Hematopoietic multipotent progenitor cell treated with erythropoietin and hydrocortisone succinate and interleukin-3 and kit ligand, for 15 days (in vitro differentiated cells): Measurements from ENCODE around the gene C6orf62.
"Not testable (repeated sequence)": the region's sequence is repeated elsewhere in the genome, so short reads cannot be mapped to it uniquely, and the experiment has no call there.

ENCODE experiments used
- DNase-seq: peaks from one replicate; pipeline ENCODE4 v3.0.0-alpha.2; 2015; ENCODE audit warnings: low spot score

C6orf62 gene

GRCh38 chr6:24699521-24700359 is 19.2 kb downstream of the C6orf62 start:
- DNase-seq: no peak

GRCh38 chr6:24696097-24696496 is 22.9 kb downstream of the C6orf62 start:
- no peak for DNase-seq

GRCh38 chr6:24695635-24696034 is 23.3 kb downstream of the C6orf62 start:
- peak; percentile 69 for DNase-seq

- no peak for DNase-seq
Observed at GRCh38 chr6:24694198-24694597, 24.8 kb downstream of the C6orf62 start.

DNA sequence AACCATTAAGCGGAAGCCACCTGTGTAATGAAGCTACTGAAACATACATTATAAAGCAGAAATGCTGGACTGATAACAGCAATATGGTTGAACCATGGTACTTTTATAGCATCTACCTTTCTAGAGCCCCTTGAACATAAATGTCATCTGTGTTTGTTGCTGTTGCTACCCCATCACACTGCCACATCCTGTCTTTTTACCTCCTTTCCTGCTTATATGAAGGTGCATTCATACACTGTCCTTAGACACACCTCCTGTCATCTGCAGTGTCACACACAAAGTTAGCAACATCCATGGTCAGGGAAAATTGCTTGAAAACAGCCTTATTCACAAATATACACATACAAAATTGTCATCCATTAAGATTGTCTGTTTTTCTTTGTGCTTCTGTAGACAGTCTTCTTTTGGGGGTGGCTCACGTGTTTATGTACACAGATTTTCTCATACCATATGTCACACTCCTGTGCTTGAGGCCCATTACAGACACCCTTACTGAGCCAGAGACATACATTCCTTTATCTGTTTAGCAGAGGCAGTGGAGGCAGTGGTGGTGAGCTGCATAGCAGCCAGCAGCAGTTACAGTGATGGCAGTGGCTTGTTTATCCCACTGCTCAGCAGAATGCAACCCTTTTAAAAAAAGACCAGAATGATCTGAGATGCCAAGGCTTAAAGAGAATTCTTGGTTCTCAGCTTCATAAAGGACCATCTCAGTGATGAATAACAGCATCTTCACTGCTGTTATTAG is 25.9 kb downstream of the C6orf62 start:
- no peak for DNase-seq

DNA sequence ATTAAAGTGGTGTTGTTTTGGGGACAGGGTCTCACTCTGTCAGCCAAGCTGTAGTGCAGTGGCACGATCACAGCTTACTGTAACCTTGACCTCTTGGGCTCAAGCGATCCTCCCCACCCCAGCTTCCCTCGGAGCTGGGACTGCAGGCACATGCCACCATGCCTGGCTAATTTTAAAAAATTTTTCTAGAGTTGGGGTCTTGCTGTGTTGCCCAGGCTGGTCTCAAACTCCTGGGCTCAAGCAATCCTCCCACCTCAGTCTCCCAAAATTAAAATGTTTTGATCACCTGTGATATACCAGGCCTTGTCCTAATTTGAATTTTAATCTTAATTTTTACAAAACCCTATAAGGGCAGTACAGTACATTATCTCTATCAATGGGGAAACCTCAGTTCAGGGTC is 26.5 kb downstream of the C6orf62 start:
- DNase-seq: no peak

- no peak for DNase-seq
Observed at GRCh38 chr6:24692003-24692402, 27.0 kb downstream of the C6orf62 start.

- DNase-seq: no peak
Observed at GRCh38 chr6:24691550-24691949, 27.4 kb downstream of the C6orf62 start.

DNA sequence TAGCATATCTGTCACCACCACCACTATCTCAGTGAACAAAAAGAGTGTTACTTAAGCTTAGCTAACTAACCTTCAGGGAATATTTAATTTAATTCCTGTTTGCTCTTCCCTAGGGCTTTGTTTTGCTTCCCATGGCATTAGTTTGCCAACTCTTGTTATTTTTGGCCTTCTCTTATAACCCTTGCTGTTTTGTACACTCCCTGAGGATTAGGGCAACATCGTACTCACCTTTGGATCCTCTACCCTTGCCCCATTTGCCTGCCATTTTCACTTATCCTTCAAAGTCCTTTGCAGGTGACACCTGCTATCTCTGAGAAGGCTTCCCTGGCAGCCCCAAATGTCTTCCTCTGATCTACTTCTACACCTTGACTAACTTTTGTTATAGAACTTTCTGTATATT is 28.4 kb downstream of the C6orf62 start:
- no peak for DNase-seq

- DNase-seq: no peak
Observed at GRCh38 chr6:24689964-24690363, 29.0 kb downstream of the C6orf62 start.

DNA sequence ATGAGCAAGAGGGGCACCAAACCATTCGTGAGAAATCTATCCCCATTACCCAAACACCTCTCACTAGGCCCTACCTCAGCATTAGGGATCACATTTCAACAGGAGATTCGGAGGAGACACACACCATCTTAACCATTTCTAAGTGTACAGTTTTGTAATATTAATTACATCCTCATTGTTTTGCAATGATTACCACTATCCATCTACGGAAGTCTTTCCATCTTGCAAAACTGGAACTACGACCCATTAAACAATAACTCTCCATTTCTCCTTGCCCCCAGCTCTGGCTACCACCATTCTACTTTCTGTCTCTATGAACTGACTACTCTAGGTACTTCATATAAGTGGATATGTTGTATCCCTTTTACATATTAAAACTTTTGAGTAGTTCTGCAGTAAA is 32.0 kb downstream of the C6orf62 start:
- DNase-seq: no peak

- no peak for DNase-seq
Observed at GRCh38 chr6:24686408-24686807, 32.5 kb downstream of the C6orf62 start.

- no peak for DNase-seq
Observed at GRCh38 chr6:24683297-24684296, 35.4 kb downstream of the C6orf62 start.

DNA sequence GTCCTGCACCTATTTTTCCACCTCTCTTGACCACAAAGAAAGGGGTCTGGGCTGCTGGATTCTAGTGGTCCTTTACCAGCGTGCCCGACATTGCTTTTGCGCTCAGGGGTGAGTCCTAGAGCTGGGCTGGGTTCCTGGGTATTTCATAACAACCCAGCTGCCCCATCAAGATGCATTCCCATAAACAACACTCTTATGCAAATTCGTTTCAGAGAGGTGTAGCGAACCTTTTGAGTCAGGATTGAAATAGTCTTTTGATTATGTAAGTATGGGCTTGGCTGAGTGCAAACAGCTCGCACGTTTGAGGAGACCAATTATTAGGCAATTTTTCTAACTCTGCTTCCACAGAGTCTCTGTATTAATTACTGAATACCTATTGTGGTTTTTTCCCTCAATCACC is 38.4 kb downstream of the C6orf62 start:
- no peak for DNase-seq

GRCh38 chr6:24678792-24679352 is 40.1 kb downstream of the C6orf62 start:
- DNase-seq: not testable (repeated sequence)

- DNase-seq: no peak
Observed at GRCh38 chr6:24673625-24674024, 45.3 kb downstream of the C6orf62 start.

DNA sequence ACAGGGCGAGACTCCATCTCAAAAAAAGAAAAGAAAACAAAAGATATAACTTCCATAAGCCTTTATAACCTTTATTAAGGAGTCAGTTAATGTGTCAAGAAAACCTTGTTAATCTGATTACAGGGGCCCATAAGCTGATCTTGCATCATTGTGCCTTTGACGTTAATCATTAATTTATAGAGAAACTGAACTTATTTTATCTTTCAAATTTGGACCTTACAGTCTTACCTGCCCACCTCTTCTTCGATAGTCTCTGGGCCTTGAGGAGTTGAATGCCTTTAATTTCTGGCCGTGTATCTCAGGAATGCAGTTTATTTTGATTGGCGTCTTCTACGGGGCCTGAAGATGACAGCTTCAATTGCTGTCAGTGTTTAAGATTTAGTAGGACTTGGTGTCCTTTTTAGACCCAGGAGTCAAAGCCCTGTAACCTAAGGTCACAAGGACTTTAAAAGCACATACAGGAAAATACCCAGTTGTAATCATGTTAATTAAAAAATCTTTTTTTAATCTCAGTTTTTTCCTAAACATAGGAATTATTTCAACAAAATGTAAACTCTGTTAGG is 46.3 kb downstream of the C6orf62 start:
- no peak for DNase-seq

DNA sequence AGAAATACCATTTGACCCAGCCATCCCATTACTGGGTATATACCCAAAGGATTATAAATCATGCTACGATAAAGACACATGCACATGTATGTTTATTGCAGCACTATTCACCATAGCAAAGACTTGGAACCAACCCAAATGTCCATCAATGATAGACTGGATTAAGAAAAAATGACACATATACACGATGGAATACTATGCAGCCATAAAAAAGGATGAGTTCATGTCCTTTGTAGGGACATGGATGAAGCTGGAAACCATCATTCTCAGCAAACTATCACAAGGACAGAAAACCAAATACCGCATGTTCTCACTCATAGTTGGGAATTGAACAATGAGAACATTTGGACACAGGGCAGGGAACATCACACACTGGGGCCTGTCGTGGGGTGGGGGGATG is 47.9 kb downstream of the C6orf62 start:
- not testable (repeated sequence) for DNase-seq

DNA sequence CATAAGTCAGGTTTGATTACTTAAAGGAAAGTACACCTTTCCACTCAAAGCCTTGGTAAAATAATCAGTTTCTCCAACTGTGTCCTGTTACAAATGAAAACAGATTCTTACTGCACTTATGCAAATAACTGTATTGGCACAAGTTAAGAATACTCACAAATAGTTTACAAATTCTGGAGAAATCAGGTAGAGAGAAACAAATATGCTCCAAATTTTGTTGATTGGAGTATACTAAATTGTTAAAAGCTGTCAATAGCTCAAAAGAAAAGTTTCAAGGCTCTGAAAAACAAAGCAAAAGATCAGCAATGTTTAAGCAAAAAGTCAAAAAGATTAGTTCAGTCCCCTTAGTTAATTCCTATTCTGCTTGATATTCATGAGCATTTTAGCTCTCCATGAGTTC is 48.5 kb downstream of the C6orf62 start:
- not testable (repeated sequence) for DNase-seq

- DNase-seq: no peak
Observed at GRCh38 chr6:24668997-24669361, 50.0 kb downstream of the C6orf62 start.
